Transverse colon (tissue), 4 donors: ENCODE data around the gene PPP4R2. TPM values are rescaled to one million over a fixed set of nuclear protein-coding genes. Genes with fewer than 3 reads are reported as not detected.
A peak's percentile ranks its signal among the peaks of the same experiment; 100 is the strongest.

Experiments used
- DNase-seq: peaks from one replicate; pipeline ENCODE4 v3.0.0-alpha.2; 2019
- H3K27ac ChIP-seq, 4 donors: fragments of 200-600 bp; sonication (generic); 2 replicates each; pipeline ENCODE4 v1.5.1; 2016 to 2018; ENCODE audit warnings: inconsistent platforms in 4 of 4
- H3K27me3 ChIP-seq: fragments of 200-600 bp; sonication (generic); 2 replicates; pipeline ENCODE4 v1.5.1; 2017; ENCODE audit warnings: inconsistent platforms
- H3K36me3 ChIP-seq, 4 donors: fragments of 200-600 bp; sonication (generic); 2 replicates each; pipeline ENCODE4 v1.5.1; 2017 to 2019; ENCODE audit warnings: inconsistent platforms in 4 of 4
- H3K4me1 ChIP-seq, 4 donors: fragments of 200-600 bp; sonication (generic); 2 replicates each; pipeline ENCODE4 v1.5.1; 2017 to 2020; ENCODE audit warnings: inconsistent platforms in 4 of 4
- H3K4me3 ChIP-seq, 4 donors: fragments of 200-600 bp; sonication (generic); 1 replicate in 1 of 4; 2 replicates in 3 of 4; pipeline versions ENCODE4 v1.5.1 to v1.6.1; 2017 to 2019; ENCODE audit warnings: inconsistent platforms in 4 of 4
- H3K9me3 ChIP-seq, 2 donors: fragments of 200-600 bp; sonication (generic); 2 replicates each; pipeline ENCODE4 v1.5.1; 2017 to 2019; ENCODE audit warnings: inconsistent platforms in 2 of 2
- CTCF ChIP-seq, 5 experiments: fragments of 200-600 bp in 3 of 5; fragments of 450-650 bp in 2 of 5; sonication (generic) in 3 of 5; IDR thresholded peaks; 1 replicate in 2 of 5; 2 replicates in 3 of 5; pipeline ENCODE4 v1.5.1; 2016 to 2017; ENCODE audit warnings: antibody characterized with exemption in 5 of 5, inconsistent platforms in 3 of 5, mild to moderate bottlenecking in 2 of 5, moderate library complexity in 1 of 5
- EP300 ChIP-seq: sonication (generic); formaldehyde crosslinking; IDR thresholded peaks from one replicate; pipeline ENCODE4 v1.6.1; 2017; ENCODE audit warnings: antibody characterized with exemption, low read depth
- POLR2A ChIP-seq: fragments of 450-650 bp; IDR thresholded peaks from one replicate; pipeline ENCODE4 v1.6.1; 2016; ENCODE audit warnings: antibody characterized with exemption, mild to moderate bottlenecking, moderate library complexity
- POLR2AphosphoS5 ChIP-seq, 3 donors: sonication (generic); formaldehyde crosslinking; IDR thresholded peaks; one replicate each; pipeline ENCODE4 v1.6.1; 2016; ENCODE audit warnings: antibody characterized with exemption in 3 of 3
- WGBS, 2 donors: methylation state at CpG; one replicate each; pipeline ENCODE4 v1.1.5; 2018; ENCODE audit warnings: low coverage in 1 of 2; 5-methylcytosine and 5-hydroxymethylcytosine counted together
- in situ Hi-C, 4 donors: fragments of 200-750 bp; cut with MboI; loops; one replicate each; pipeline versions ENCODE4 v1.15.0 to v1.15.1; 2017; ENCODE audit warnings: low sequenced_read_pairs in 3 of 4, low pct_ligation_motif_present in 1 of 4, low pct_unique_long_range_greater_than_20kb in 1 of 4
- intact Hi-C: fragments of 100-400 bp; cut with DNase I; formaldehyde crosslinking; loops from one replicate; pipeline ENCODE4 v1.15.1; 2023; ENCODE audit warnings: low total_unique reads
- total RNA-seq, 4 donors: library from RNA; depleted of rRNA; stranded (reverse); fragments of >200 nt; gene quantifications; one replicate each; pipeline ENCODE4 v1.1.0, GENCODE V29; 2016

PPP4R2 gene
- total RNA-seq, 4 donors from 2014 or later, result 14.5 to 55.6 (median 36.9) TPM

GRCh38 chr3:72950372-72950771 lies 46.2 kb upstream of the PPP4R2 start:
- Histone ChIP-seq H3K27ac (no peak overlapping the region), H3K4me1 (peaks cover 0 to 20% (median 2%) of the 10 kb centered on the region in 4 donors), H3K36me3 (no peaks in the 10 kb centered on the region), H3K4me3 (no peak overlapping the region), H3K27me3 (no peaks in the 10 kb centered on the region), H3K9me3 (no peaks in the 10 kb centered on the region)
- no peak for DNase-seq
- TF ChIP-seq EP300 (no peak), CTCF (IDR thresholded peaks at IDR 0.05) (no peak), POLR2A (no peak), POLR2AphosphoS5 (IDR thresholded peaks at IDR 0.05) (no peak)
- intact Hi-C loops (no loop called here), in situ Hi-C loops (no loop called here)
- WGBS, 2 donors, result 87 to 90% methylated on average over 3 to 8 of the region's 8 CpGs

GRCh38 chr3:72950801-72951200 lies 45.8 kb upstream of the PPP4R2 start:
- Histone ChIP-seq H3K36me3 (no peaks in the 10 kb centered on the region), H3K9me3 (no peaks in the 10 kb centered on the region), H3K4me3 (no peak overlapping the region), H3K27ac (no peak overlapping the region), H3K27me3 (no peaks in the 10 kb centered on the region), H3K4me1 (peaks cover 0 to 20% (median 2%) of the 10 kb centered on the region in 4 donors)
- intact Hi-C loops, result no loop called here
- TF ChIP-seq POLR2AphosphoS5 (IDR thresholded peaks at IDR 0.05), result no peak
- no peak for TF ChIP-seq EP300
- no peak for TF ChIP-seq POLR2A
- TF ChIP-seq CTCF (IDR thresholded peaks at IDR 0.05), result no peak
- in situ Hi-C loops, result no loop called here
- DNase-seq, result no peak
- WGBS, 2 donors, result 62 to 69% methylated on average over 2 to 4 of the region's 4 CpGs

- DNase-seq, result no peak
- intact Hi-C loops (no loop called here), in situ Hi-C loops (no loop called here)
- no peak overlapping the region for H3K27ac ChIP-seq
- WGBS, 2 donors, result 59 to 68% methylated on average over 6 of the region's 6 CpGs
- no peaks in the 10 kb centered on the region for H3K27me3 ChIP-seq
- H3K36me3 ChIP-seq, result no peaks in the 10 kb centered on the region
- no peak overlapping the region for H3K4me3 ChIP-seq
- H3K9me3 ChIP-seq, result no peaks in the 10 kb centered on the region
- TF ChIP-seq POLR2AphosphoS5 (IDR thresholded peaks at IDR 0.05), result no peak
- TF ChIP-seq POLR2A, result no peak
- TF ChIP-seq CTCF (IDR thresholded peaks at IDR 0.05), result no peak
- TF ChIP-seq EP300, result no peak
- H3K4me1 ChIP-seq, result peaks cover 0 to 20% (median 2%) of the 10 kb centered on the region in 4 donors
Measured at GRCh38 chr3:72951259-72951722, 45.3 kb upstream of the PPP4R2 start.

GRCh38 chr3:72953325-72953956 lies 43.2 kb upstream of the PPP4R2 start:
- intact Hi-C loops, result no loop called here
- Histone ChIP-seq H3K4me3 (no peak overlapping the region), H3K36me3 (no peaks in the 10 kb centered on the region), H3K27ac (no peak overlapping the region), H3K27me3 (no peaks in the 10 kb centered on the region), H3K4me1 (peaks cover 0 to 11% (median 0%) of the 10 kb centered on the region in 4 donors), H3K9me3 (no peaks in the 10 kb centered on the region)
- DNase-seq, result no peak
- 86 to 89% methylated on average over 4 to 7 of the region's 7 CpGs for WGBS, 2 donors
- no peak for TF ChIP-seq POLR2A
- in situ Hi-C loops, result no loop called here

- in situ Hi-C loops, result no loop called here
- Histone ChIP-seq H3K9me3 (no peaks in the 10 kb centered on the region), H3K4me3 (no peak overlapping the region), H3K27me3 (no peaks in the 10 kb centered on the region), H3K36me3 (no peaks in the 10 kb centered on the region), H3K27ac (peak overlapping the region in 2 of 4 donors; percentile 12 to 25), H3K4me1 (peaks cover 5 to 21% (median 7%) of the 10 kb centered on the region in 4 donors)
- TF ChIP-seq EP300, result no peak
- TF ChIP-seq POLR2A, result no peak
- TF ChIP-seq CTCF (IDR thresholded peaks at IDR 0.05), result no peak
- TF ChIP-seq POLR2AphosphoS5 (IDR thresholded peaks at IDR 0.05), result no peak
- no peak for DNase-seq
- 73 to 78% methylated on average over 8 of the region's 8 CpGs for WGBS, 2 donors
- intact Hi-C loops, result no loop called here
Measured at GRCh38 chr3:72957297-72957696, 39.3 kb upstream of the PPP4R2 start.
